Effector CD8-positive, alpha-beta T cell (primary cell): ENCODE results near the gene TMEM255B.
"Not testable (repeated sequence)": the region's sequence is repeated elsewhere in the genome, so short reads cannot be mapped to it uniquely, and the experiment has no call there.

Experiments
- DNase-seq: peaks from one replicate; lab custom pipeline; 2025; lab: John Stamatoyannopoulos, UW

Gene TMEM255B

GRCh38 chr13:113748862-113749451, 10.1 kb upstream of the TMEM255B start:
- no peak for DNase-seq

GRCh38 chr13:113749507-113749906, 9.5 kb upstream of the TMEM255B start:
- no peak for DNase-seq

- no peak for DNase-seq
These were observed 9.1 kb upstream of the TMEM255B start for GRCh38 chr13:113749967-113750366.

- no peak for DNase-seq
These were observed 8.2 kb upstream of the TMEM255B start for GRCh38 chr13:113750554-113751399.

- no peak for DNase-seq
These were observed 7.5 kb upstream of the TMEM255B start for GRCh38 chr13:113751491-113751890.

GRCh38 chr13:113752211-113752986, 6.6 kb upstream of the TMEM255B start:
- not testable (repeated sequence) for DNase-seq

GRCh38 chr13:113753171-113753570, 5.9 kb upstream of the TMEM255B start:
- no peak for DNase-seq

GRCh38 chr13:113754242-113754641, 4.8 kb upstream of the TMEM255B start:
- no peak for DNase-seq

GRCh38 chr13:113754691-113755090, 4.3 kb upstream of the TMEM255B start:
- no peak for DNase-seq

GRCh38 chr13:113756441-113757097, 2.5 kb upstream of the TMEM255B start:
- no peak for DNase-seq

- DNase-seq = no peak
These were observed 605 bp downstream of the TMEM255B start for GRCh38 chr13:113759525-113760137.

GRCh38 chr13:113761136-113761535, 2.1 kb downstream of the TMEM255B start:
- DNase-seq = no peak

- no peak for DNase-seq
These were observed 3.0 kb downstream of the TMEM255B start for GRCh38 chr13:113762075-113762474.

- DNase-seq = no peak
These were observed 3.5 kb downstream of the TMEM255B start for GRCh38 chr13:113762538-113762937.

- no peak for DNase-seq
These were observed 4.2 kb downstream of the TMEM255B start for GRCh38 chr13:113763254-113763653.

GRCh38 chr13:113763961-113764792, 5.2 kb downstream of the TMEM255B start:
- no peak for DNase-seq

- no peak for DNase-seq
These were observed 6.0 kb downstream of the TMEM255B start for GRCh38 chr13:113764793-113765563.

- DNase-seq = no peak
These were observed 6.5 kb downstream of the TMEM255B start for GRCh38 chr13:113765564-113765910.

- no peak for DNase-seq
These were observed 7.2 kb downstream of the TMEM255B start for GRCh38 chr13:113766035-113766800.
